Measurements from ENCODE around the gene SND1. TPM values are rescaled to one million over a fixed set of nuclear protein-coding genes. Genes with fewer than 3 reads are reported as not detected.

The SND1 gene
- total and polyA plus RNA-seq, 4 donors, result 59.4 to 214 (median 84.1) TPM

GRCh38 chr7:127840226-127840951 lies 188.4 kb downstream of the SND1 start:
- H3K27ac ChIP-seq (ENCODE audit: low read depth in 1 of 2, low read length in 2 of 2), result no peak overlapping the region
- peaks cover 0 to 3% (median 0%) of the 10 kb centered on the region in 4 donors for H3K4me1 ChIP-seq (ENCODE audit: control insufficient read depth in 4 of 4, insufficient read depth in 4 of 4, low read length in 3 of 4)
- peaks cover 0 to 8% (median under 1%) of the 10 kb centered on the region in 4 donors for H3K36me3 ChIP-seq (ENCODE audit: control insufficient read depth in 4 of 4, insufficient read depth in 3 of 4, low read depth in 1 of 4, low read length in 3 of 4)
- TF ChIP-seq FOXA2 (IDR thresholded peaks at IDR 0.05) (no peak), HNF4G (IDR thresholded peaks at IDR 0.05) (no peak)
- H3K9me3 ChIP-seq (ENCODE audit: control insufficient read depth in 4 of 4, low read length in 3 of 4), result peaks cover 0 to 4% (median 2%) of the 10 kb centered on the region in 4 donors
- H3K27me3 ChIP-seq (ENCODE audit: control insufficient read depth in 4 of 4, insufficient read depth in 4 of 4, low read length in 3 of 4), result no peaks in the 10 kb centered on the region
- H3K9ac ChIP-seq (ENCODE audit: low read depth in 1 of 2, low read length in 2 of 2), result no peak overlapping the region
- 95% methylated on average over 6 of the region's 6 CpGs for WGBS
- H3K4me3 ChIP-seq (ENCODE audit: low read depth in 1 of 3, low read length in 3 of 3), result no peak overlapping the region
- DNase-seq (ENCODE audit: low spot score), result no peak

GRCh38 chr7:127844165-127844564 lies 192.2 kb downstream of the SND1 start:
- Histone ChIP-seq H3K4me3 (ENCODE audit: low read depth in 1 of 3, low read length in 3 of 3) (no peak overlapping the region), H3K9ac (ENCODE audit: low read depth in 1 of 2, low read length in 2 of 2) (no peak overlapping the region), H3K27ac (ENCODE audit: low read depth in 1 of 2, low read length in 2 of 2) (peak overlapping the region in 1 of 2 donors; percentile 19), H3K4me1 (ENCODE audit: control insufficient read depth in 4 of 4, insufficient read depth in 4 of 4, low read length in 3 of 4) (peaks cover 0 to 3% (median 0%) of the 10 kb centered on the region in 4 donors), H3K9me3 (ENCODE audit: control insufficient read depth in 4 of 4, low read length in 3 of 4) (no peaks in the 10 kb centered on the region), H3K36me3 (ENCODE audit: control insufficient read depth in 4 of 4, insufficient read depth in 3 of 4, low read depth in 1 of 4, low read length in 3 of 4) (peaks cover 0 to 7% (median 1%) of the 10 kb centered on the region in 4 donors), H3K27me3 (ENCODE audit: control insufficient read depth in 4 of 4, insufficient read depth in 4 of 4, low read length in 3 of 4) (no peaks in the 10 kb centered on the region)
- no peak for DNase-seq (ENCODE audit: low spot score)
- WGBS, result 92% methylated on average over 2 of the region's 2 CpGs
- no peak for TF ChIP-seq RXRA (IDR thresholded peaks at IDR 0.05)
- no peak for TF ChIP-seq HNF4G (IDR thresholded peaks at IDR 0.05)
- TF ChIP-seq NR2F2 (IDR thresholded peaks at IDR 0.05), result no peak
- no peak for TF ChIP-seq ATF3 (IDR thresholded peaks at IDR 0.05)
- TF ChIP-seq MAX (IDR thresholded peaks at IDR 0.05), result no peak
- no peak for TF ChIP-seq JUND (IDR thresholded peaks at IDR 0.05)
- TF ChIP-seq EGR1 (IDR thresholded peaks at IDR 0.05; ENCODE audit: low read depth in 2 of 2), result no peak
- no peak for TF ChIP-seq SP1 (IDR thresholded peaks at IDR 0.05)
- no peak for TF ChIP-seq ZBTB33 (IDR thresholded peaks at IDR 0.05)
- TF ChIP-seq TAF1 (conservative IDR thresholded peaks at IDR 0.05), result no peak
- no peak for TF ChIP-seq REST (IDR thresholded peaks at IDR 0.05)
- no peak for TF ChIP-seq RAD21 (IDR thresholded peaks at IDR 0.05)
- TF ChIP-seq FOXA1 (IDR thresholded peaks at IDR 0.05), result no peak
- no peak for TF ChIP-seq HNF4A (conservative IDR thresholded peaks at IDR 0.05)
- TF ChIP-seq FOXA2 (IDR thresholded peaks at IDR 0.05), result no peak
- TF ChIP-seq YY1 (IDR thresholded peaks at IDR 0.05), result no peak
- TF ChIP-seq GABPA (IDR thresholded peaks at IDR 0.05 in 1 of 2, conservative IDR thresholded peaks at IDR 0.05 in 1 of 2), result no peak
- no peak for TF ChIP-seq CTCF (IDR thresholded peaks at IDR 0.05; ENCODE audit: low read depth, low read length, missing input control)

Data from liver (tissue), 9 donors.